D341Med (cell line): Measurements from ENCODE around the gene ZNF740.
"Not testable (repeated sequence)": the region's sequence is repeated elsewhere in the genome, so short reads cannot be mapped to it uniquely, and the experiment has no call there.

Experiments used
- DNase-seq: peaks from one replicate; pipeline ENCODE4 v3.0.0; 2012; ENCODE audit warnings: low spot score

The ZNF740 gene

DNA sequence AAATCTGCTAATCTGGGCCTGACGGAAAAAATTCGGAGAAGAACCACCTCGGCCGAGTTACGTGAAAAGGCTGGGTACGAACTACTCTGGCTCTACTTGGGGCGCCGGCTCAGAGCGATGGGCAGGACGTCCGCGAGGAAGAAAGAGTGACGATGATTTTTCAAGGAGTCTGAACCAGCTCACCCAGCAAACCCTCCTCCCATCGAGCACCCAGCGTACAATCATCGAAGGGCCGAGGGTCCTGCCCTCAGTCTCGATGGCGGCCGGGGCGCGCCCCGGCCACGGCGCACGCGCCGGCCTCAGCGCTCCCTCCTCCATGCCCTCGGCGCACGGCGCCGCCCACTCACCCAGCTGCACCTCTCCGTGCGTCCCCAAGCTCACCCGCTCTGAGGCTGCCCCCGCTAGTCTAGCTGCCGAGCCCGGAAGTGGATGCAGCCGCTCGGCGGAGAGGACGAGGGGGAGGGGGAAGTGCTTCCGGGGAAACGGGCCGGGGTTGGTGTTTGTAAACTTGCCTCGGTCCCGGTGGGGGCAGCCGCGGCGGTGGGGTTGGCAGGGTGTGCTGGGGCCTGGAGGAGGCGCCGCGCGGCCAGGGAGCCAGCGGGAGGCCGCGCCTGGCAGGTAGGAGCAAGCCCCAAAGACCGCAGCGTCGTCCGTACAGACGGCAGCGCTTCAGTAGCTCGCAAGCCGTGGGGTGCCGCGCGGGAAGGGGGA lies at the start of gene ZNF740, which contains the start of gene CSAD:
Gene ZNF740, plus strand, starts transcription at position 503 of the 711 bp plus-strand sequence. CDS start 1,262 bp downstream, outside the sequence.
Gene CSAD, minus strand, starts transcription at position 706 of the 711 bp plus-strand sequence. CDS start 7,455 bp downstream, outside the sequence.
- DNase-seq, result peak; percentile 99

DNA sequence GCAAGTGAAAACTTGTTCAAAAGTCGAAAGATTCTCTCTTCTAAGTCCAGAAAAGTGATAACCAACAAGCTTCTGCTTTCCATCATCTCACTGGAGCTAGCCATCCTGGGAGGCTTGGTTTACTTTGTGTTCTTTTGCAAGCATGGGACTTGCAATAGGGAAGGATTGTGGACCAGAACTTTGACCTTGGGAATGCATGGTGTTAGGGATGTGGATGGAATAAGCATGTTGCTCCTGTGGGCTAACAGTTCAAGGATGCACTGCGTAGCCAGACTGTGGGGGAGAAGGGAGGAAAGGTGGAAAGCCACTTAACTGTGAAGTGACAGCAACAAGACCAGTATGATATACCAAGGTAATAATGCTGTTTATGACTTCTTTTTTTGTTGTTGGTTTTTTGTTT lies 48.7 kb upstream of the ZNF740 start:
- DNase-seq, result no peak

- DNase-seq, result no peak
These were observed 46.8 kb upstream of the ZNF740 start for GRCh38 chr12:53133722-53134121.

DNA sequence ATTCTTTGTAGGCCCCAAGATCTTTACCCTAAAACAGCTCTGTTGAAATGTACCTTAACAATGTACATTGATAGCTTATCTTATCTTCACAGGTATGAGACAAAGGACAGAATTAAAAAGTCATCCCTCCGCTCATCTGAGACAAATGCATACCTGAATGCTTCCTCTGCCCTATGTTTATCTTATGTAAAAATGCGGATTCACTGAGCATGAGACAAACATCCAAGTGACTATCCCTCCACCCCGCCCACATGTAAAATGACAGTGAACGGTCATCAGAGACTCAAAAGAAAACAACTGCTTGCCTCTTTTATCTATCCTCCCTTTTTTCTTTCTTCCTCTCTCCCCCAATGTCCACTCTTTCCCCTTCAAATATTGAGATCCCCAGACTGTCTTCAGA lies 37.2 kb upstream of the ZNF740 start:
- DNase-seq, result no peak

GRCh38 chr12:53145383-53146260 lies 34.9 kb upstream of the ZNF740 start:
- no peak for DNase-seq

- DNase-seq, result no peak
These were observed 33.3 kb upstream of the ZNF740 start for GRCh38 chr12:53147181-53147580.

- DNase-seq, result no peak
These were observed 32.9 kb upstream of the ZNF740 start for GRCh38 chr12:53147653-53148052.

GRCh38 chr12:53151039-53151438 lies 29.5 kb upstream of the ZNF740 start:
- no peak for DNase-seq

DNA sequence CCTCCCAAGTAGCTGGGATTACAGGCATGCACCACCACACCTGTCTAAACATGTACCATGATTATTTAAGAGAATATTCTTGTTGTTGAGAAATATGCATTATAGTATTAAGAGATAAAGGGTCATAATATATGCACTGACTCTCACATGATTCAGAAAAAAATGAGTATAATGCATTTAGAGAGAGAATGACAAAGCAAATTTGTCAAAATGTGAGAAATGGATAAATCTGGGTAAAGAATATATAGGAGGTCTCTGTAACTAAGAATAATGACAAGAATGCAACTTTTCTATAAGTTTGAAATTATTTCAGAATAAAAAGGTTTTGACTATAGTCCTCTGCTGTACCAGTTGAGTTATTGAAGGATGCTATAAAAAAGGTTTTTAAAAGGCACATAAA lies 28.1 kb upstream of the ZNF740 start:
- no peak for DNase-seq

GRCh38 chr12:53159195-53159839 lies 21.2 kb upstream of the ZNF740 start:
- DNase-seq, result peak; percentile 90

GRCh38 chr12:53160000-53160399 lies 20.5 kb upstream of the ZNF740 start:
- no peak for DNase-seq

DNA sequence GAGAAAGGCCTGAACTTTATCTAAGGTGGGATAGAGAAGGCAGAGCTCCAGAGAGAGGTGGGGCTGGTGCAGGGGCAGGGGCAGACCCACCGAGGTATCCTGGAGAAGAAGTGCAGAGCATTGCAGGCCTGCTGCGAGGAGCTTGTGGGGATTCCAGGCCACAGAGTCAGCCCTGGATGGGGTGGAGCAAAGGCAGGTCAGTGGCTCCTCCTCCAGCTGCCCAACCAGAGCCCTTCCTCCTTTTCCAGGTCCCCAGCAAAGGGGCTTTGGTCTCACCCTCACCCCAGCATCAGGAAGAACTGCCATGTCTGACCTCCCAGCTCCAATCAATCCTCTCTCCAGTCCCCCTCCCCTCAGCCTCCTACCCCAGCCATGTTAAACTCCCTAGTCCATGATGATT lies 19.8 kb upstream of the ZNF740 start:
- DNase-seq, result no peak

DNA sequence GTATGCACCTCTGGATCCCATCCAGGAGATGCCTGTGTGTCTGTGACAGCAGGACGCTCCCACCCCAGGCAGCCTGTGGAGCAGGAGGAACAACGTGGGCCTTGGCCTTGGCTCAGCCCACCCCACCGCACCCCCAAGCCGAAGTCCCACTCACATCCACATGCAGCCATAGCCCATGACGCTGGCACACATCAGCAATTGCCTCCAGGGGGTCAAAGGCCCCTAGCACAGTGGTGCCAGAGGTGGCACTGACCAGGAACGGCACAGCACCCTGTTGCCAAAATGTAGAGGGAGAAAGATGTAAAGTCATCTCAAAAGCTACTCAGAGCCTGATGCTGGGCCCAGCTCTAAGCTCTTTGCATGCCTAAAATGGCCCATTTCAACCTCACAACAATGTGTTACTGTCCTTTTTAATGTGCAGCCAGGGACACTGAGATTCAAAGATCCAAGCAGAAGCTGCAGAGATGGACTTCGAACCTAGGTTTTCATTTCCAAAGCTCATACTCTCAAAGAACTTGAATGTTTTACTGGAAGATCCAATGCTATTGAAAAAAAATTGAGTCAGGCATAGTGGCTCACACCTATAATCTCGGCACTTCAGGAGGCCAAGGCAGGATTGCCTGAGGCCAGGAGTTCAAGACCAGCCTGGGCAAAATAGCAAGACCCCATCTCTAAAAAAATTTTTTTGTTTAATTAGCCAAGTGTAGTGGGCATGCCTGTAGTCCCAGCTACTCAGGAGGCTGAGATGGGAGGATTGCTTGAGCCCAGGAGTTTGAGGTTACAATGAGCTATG lies 19.2 kb upstream of the ZNF740 start:
- DNase-seq, result no peak

GRCh38 chr12:53163008-53163407 lies 17.5 kb upstream of the ZNF740 start:
- DNase-seq, result not testable (repeated sequence)

DNA sequence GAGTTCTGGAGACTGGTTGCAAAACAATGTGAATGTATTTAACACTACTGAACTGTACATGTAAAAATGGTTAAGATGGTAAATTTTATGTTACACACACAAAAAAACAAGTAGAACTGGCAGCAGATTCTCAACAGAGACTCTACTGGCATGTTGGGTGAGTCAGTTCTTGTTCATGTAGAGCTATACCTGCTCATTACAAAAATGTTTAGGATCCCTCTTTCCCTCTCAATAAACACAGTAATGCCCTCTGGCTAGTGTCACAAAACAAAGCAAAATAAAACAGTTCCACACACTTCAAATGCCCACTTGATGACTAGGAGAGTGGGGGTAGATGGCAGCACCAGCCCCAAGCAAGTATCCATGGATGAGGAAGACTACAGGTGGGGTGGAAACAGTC lies 13.7 kb upstream of the ZNF740 start:
- no peak for DNase-seq

GRCh38 chr12:53169644-53170043 lies 10.9 kb upstream of the ZNF740 start:
- DNase-seq, result no peak

- no peak for DNase-seq
These were observed 10.3 kb upstream of the ZNF740 start for GRCh38 chr12:53170215-53170614.

DNA sequence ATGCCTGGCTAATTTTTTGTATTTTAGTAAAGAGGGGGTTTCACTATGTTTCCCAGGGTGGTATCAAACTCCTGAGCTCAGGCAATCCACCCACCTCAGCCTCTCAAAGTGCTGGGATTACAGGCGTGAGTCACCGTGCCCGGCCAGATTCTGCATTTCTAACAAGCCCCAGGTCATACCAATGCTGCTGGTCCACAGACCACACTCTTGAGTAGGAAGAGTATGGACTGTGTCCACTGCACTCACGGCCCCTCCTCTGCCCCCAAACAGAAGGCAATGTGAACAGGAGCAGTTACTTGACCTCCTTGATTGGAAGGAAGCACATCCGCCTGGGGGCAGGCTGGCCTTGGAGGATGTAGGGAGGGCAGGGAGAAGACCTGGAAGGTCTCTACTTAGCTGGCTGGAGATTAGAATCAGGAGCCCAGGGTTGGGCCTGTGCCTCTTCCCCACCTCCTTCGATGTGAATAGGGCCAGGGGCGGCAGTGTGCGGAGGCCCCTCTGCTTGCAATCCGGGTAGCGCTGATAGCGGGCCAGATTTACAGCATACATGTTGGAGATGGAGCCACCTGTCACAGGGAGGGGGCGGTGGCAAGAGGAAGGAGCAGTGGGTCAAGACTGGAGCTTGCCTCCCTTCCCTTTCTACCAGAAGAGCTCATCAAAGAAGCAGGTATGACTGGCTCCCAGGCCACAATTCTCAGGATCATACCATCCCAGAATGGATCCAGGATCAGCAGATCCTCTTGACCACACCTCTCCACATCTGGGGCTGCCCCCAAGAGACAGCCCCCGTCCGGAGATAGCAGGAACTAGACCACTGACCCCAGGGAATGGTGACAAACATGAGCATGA lies 9.4 kb upstream of the ZNF740 start:
- no peak for DNase-seq

GRCh38 chr12:53171725-53172329 lies 8.7 kb upstream of the ZNF740 start:
- DNase-seq, result no peak

GRCh38 chr12:53172352-53172751 lies 8.2 kb upstream of the ZNF740 start:
- no peak for DNase-seq
